H9 (cell line): ENCODE results near the gene STON2. TPM values are rescaled to one million over a fixed set of nuclear protein-coding genes. Genes with fewer than 3 reads are reported as not detected.

Source experiments
- DNase-seq: peaks from one replicate; pipeline ENCODE4 v3.0.0-alpha.2; 2017
- H2AFZ ChIP-seq: one replicate; pipeline ENCODE4 v1.6.1; 2013; ENCODE audit warnings: mild to moderate bottlenecking, low read length, control low read depth, moderate library complexity
- H2AK5ac ChIP-seq: 2 replicates; pipeline ENCODE4 v1.6.1; 2013; ENCODE audit warnings: low read length, control low read depth, mixed read lengths; ENCODE audit not compliant: insufficient read length
- H2BK120ac ChIP-seq: one replicate; pipeline ENCODE4 v1.6.1; 2013; ENCODE audit warnings: low read depth, mild to moderate bottlenecking, low read length, control low read depth, inconsistent platforms; ENCODE audit not compliant: poor library complexity, severe bottlenecking
- H2BK12ac ChIP-seq: 2 replicates; pipeline ENCODE4 v1.6.1; 2013; ENCODE audit warnings: low read length, control low read depth, mixed read lengths, low read depth; ENCODE audit not compliant: insufficient read length
- H2BK15ac ChIP-seq: 2 replicates; pipeline ENCODE4 v1.6.1; 2013; ENCODE audit warnings: low read depth, low read length, control low read depth
- H2BK20ac ChIP-seq: one replicate; pipeline ENCODE4 v1.6.1; 2013; ENCODE audit warnings: low read depth, mild to moderate bottlenecking, low read length, control low read depth, inconsistent platforms; ENCODE audit not compliant: poor library complexity, severe bottlenecking
- H2BK5ac ChIP-seq: 2 replicates; pipeline ENCODE4 v1.6.1; 2013; ENCODE audit warnings: low read length, control low read depth, mixed read lengths; ENCODE audit not compliant: insufficient read length
- H3K14ac ChIP-seq: 2 replicates; pipeline ENCODE4 v1.6.1; 2013; ENCODE audit warnings: low read length, control low read depth; ENCODE audit not compliant: insufficient read depth
- H3K18ac ChIP-seq: 2 replicates; pipeline ENCODE4 v1.6.1; 2013; ENCODE audit warnings: low read depth, mild to moderate bottlenecking, mixed read lengths, low read length, control low read depth; ENCODE audit not compliant: insufficient read length
- H3K23ac ChIP-seq: 2 replicates; pipeline ENCODE4 v1.6.1; 2013; ENCODE audit warnings: low read length, control low read depth, mixed read lengths, low read depth; ENCODE audit not compliant: insufficient read length
- H3K23me2 ChIP-seq: 2 replicates; pipeline ENCODE4 v1.6.1; 2013; ENCODE audit warnings: low read depth, mild to moderate bottlenecking, mixed read lengths, low read length, control low read depth; ENCODE audit not compliant: insufficient read length, poor library complexity, severe bottlenecking
- H3K27ac ChIP-seq: 2 replicates; pipeline ENCODE4 v1.5.1; 2013; ENCODE audit warnings: low read length, control low read depth, mixed read lengths, low read depth; ENCODE audit not compliant: insufficient read length
- H3K27me3 ChIP-seq: 2 replicates; pipeline ENCODE4 v1.6.1; 2013; ENCODE audit warnings: low read length, control low read depth, inconsistent platforms; ENCODE audit not compliant: insufficient read depth
- H3K4ac ChIP-seq: 2 replicates; pipeline ENCODE4 v1.6.1; 2013; ENCODE audit warnings: low read depth, mild to moderate bottlenecking, control low read depth, inconsistent platforms, low read length, moderate library complexity
- H3K4me1 ChIP-seq: 2 replicates; pipeline ENCODE4 v1.6.1; 2013; ENCODE audit warnings: low read length, control low read depth, inconsistent platforms; ENCODE audit not compliant: insufficient read depth
- H3K4me2 ChIP-seq: 2 replicates; pipeline ENCODE4 v1.6.1; 2013; ENCODE audit warnings: low read length, control low read depth, mixed read lengths; ENCODE audit not compliant: insufficient read length, insufficient read depth
- H3K56ac ChIP-seq: 2 replicates; pipeline ENCODE4 v1.6.1; 2013; ENCODE audit warnings: low read depth, mild to moderate bottlenecking, mixed read lengths, low read length, control low read depth; ENCODE audit not compliant: insufficient read length
- H3K79me1 ChIP-seq: 2 replicates; pipeline ENCODE4 v1.6.1; 2013; ENCODE audit warnings: low read depth, mild to moderate bottlenecking, moderate library complexity, low read length, control low read depth, inconsistent platforms; ENCODE audit not compliant: insufficient read depth, poor library complexity, severe bottlenecking
- H3K79me2 ChIP-seq: 2 replicates; pipeline ENCODE4 v1.6.1; 2013; ENCODE audit warnings: low read length, control low read depth, inconsistent platforms; ENCODE audit not compliant: insufficient read depth
- H3K9ac ChIP-seq: 2 replicates; pipeline ENCODE4 v1.6.1; 2013; ENCODE audit warnings: low read length, control low read depth, mixed read lengths; ENCODE audit not compliant: insufficient read length; ENCODE audit errors: extremely low read depth
- H3K9me3 ChIP-seq: one replicate; pipeline ENCODE4 v1.6.1; 2013; ENCODE audit warnings: low read depth, low read length, inconsistent platforms; ENCODE audit not compliant: control insufficient read depth
- H3T11ph ChIP-seq: one replicate; pipeline ENCODE4 v1.6.1; 2013; ENCODE audit warnings: mild to moderate bottlenecking, low read length, control low read depth, inconsistent platforms
- H4K20me1 ChIP-seq: one replicate; pipeline ENCODE4 v1.6.1; 2013; ENCODE audit not compliant: control insufficient read depth, insufficient read length, insufficient read depth
- H4K5ac ChIP-seq: 2 replicates; pipeline ENCODE4 v1.6.1; 2013; ENCODE audit warnings: low read depth, mild to moderate bottlenecking, mixed read lengths, low read length, control low read depth; ENCODE audit not compliant: insufficient read length
- H4K8ac ChIP-seq: replicated peaks from 2 replicates; pipeline ENCODE4 v1.6.1; 2013; ENCODE audit warnings: low read length, control low read depth, mixed read lengths, low read depth; ENCODE audit not compliant: insufficient read length
- H4K91ac ChIP-seq: 2 replicates; pipeline ENCODE4 v1.6.1; 2013; ENCODE audit warnings: low read depth, mild to moderate bottlenecking, moderate library complexity, mixed read lengths, low read length, control low read depth; ENCODE audit not compliant: insufficient read length
- H3K27ac Mint-ChIP-seq, 3 experiments: 2 replicates in 2 of 3; 3 replicates in 1 of 3; pipeline ENCODE4 v1.8.0; 2020 to 2021; ENCODE audit warnings: mixed read lengths in 3 of 3, mild to moderate bottlenecking in 1 of 3, moderate library complexity in 1 of 3
- H3K27me3 Mint-ChIP-seq: 2 replicates; pipeline ENCODE4 v1.8.0; 2021; ENCODE audit warnings: low read depth, mild to moderate bottlenecking, moderate library complexity, mixed read lengths
- H3K36me3 Mint-ChIP-seq, 3 experiments: 2 replicates in 2 of 3; 3 replicates in 1 of 3; pipeline ENCODE4 v1.8.0; 2020 to 2021; ENCODE audit warnings: low read depth in 3 of 3, mixed read lengths in 3 of 3; ENCODE audit not compliant: insufficient read depth in 1 of 3
- H3K4me1 Mint-ChIP-seq, 2 experiments: 2 replicates each; pipeline ENCODE4 v1.8.0; 2020; ENCODE audit warnings: mixed read lengths in 2 of 2
- H3K4me3 Mint-ChIP-seq, 2 experiments: 2 replicates in 1 of 2; 3 replicates in 1 of 2; pipeline ENCODE4 v1.8.0; 2020 to 2021; ENCODE audit warnings: mild to moderate bottlenecking in 2 of 2, mixed read lengths in 2 of 2, moderate library complexity in 1 of 2
- H3K9me3 Mint-ChIP-seq, 2 experiments: 2 replicates in 1 of 2; 3 replicates in 1 of 2; pipeline ENCODE4 v1.8.0; 2020; ENCODE audit warnings: mild to moderate bottlenecking in 2 of 2, mixed read lengths in 2 of 2, moderate library complexity in 1 of 2
- CTCF ChIP-seq: fragments of 200-600 bp; sonication (generic); conservative IDR thresholded peaks from 3 replicates; pipeline ENCODE4 v1.8.0; 2021; ENCODE audit warnings: antibody characterized with exemption, mild to moderate bottlenecking
- WGBS: extraction: QIAGEN DNeasy Blood & Tissue Kit; methylation state at CpG from one replicate; pipeline ENCODE4 v1.1.7; 2013; ENCODE audit warnings: missing lambda C conversion rate, low lambda C conversion rate, mixed read lengths; ENCODE audit not compliant: insufficient read length; ENCODE audit errors: extremely low coverage; 5-methylcytosine and 5-hydroxymethylcytosine counted together
- total RNA-seq: library from RNA; stranded (reverse); gene quantifications from 2 replicates; pipeline ENCODE4 v1.2.1, GENCODE V29; 2021

The STON2 gene
- total RNA-seq, 1 experiment from 2014 or later = 62.9 TPM

GRCh38 chr14:81340201-81340600, 59.9 kb downstream of the STON2 start:
- H3T11ph ChIP-seq = no peak overlapping the region
- no peak overlapping the region for H2AK5ac ChIP-seq
- no peak overlapping the region for H2BK12ac ChIP-seq
- H4K5ac ChIP-seq = no peak overlapping the region
- H3K23me2 ChIP-seq = no peaks in the 10 kb centered on the region
- H3K4me1 ChIP-seq = no peaks in the 10 kb centered on the region
- no peak overlapping the region for H3K14ac ChIP-seq
- H2BK20ac ChIP-seq = no peak overlapping the region
- no peak for TF ChIP-seq CTCF
- no peaks in the 10 kb centered on the region for H4K20me1 ChIP-seq
- no peak overlapping the region for H3K23ac ChIP-seq
- DNase-seq = no peak
- Mint-ChIP-seq H3K36me3 (no peaks in the 10 kb centered on the region), H3K27me3 (no peaks in the 10 kb centered on the region), H3K27ac (no peak overlapping the region), H3K4me3 (no peak overlapping the region), H3K9me3 (no peaks in the 10 kb centered on the region), H3K4me1 (no peaks in the 10 kb centered on the region)
- H2BK5ac ChIP-seq = no peak overlapping the region
- no peaks in the 10 kb centered on the region for H3K79me2 ChIP-seq
- H3K9ac ChIP-seq = no peak overlapping the region
- H2BK15ac ChIP-seq = no peak overlapping the region
- no peak overlapping the region for H3K4me2 ChIP-seq
- no CpG with 5 or more reads among the region's 5 CpGs for WGBS
- no peak overlapping the region for H4K8ac ChIP-seq
- no peak overlapping the region for H2AFZ ChIP-seq
- no peak overlapping the region for H4K91ac ChIP-seq
- no peak overlapping the region for H3K56ac ChIP-seq
- H3K27ac ChIP-seq = no peak overlapping the region
- no peaks in the 10 kb centered on the region for H3K27me3 ChIP-seq
- H3K9me3 ChIP-seq = no peaks in the 10 kb centered on the region
- H3K79me1 ChIP-seq = no peaks in the 10 kb centered on the region
- H3K4ac ChIP-seq = no peak overlapping the region
- H2BK120ac ChIP-seq = no peak overlapping the region
- no peak overlapping the region for H3K18ac ChIP-seq
